BJ (cell line): ENCODE data around the gene PLBD1. TPM values are rescaled to one million over a fixed set of nuclear protein-coding genes. Genes with fewer than 3 reads are reported as not detected.

Source experiments
- CTCF ChIA-PET: fragments of 350-600 bp; formaldehyde crosslinking; extraction: SDS; loops from one replicate; lab custom pipeline; 2021; ENCODE audit warnings: antibody characterized with exemption, inconsistent platforms; lab: Yijun Ruan, JAX
- POLR2A ChIA-PET: fragments of 300-600 bp; sonication (Branson Sonifier 250); formaldehyde crosslinking; extraction: SDS; loops from one replicate; lab custom pipeline; 2021; ENCODE audit warnings: antibody characterized with exemption; lab: Charles Lee
- DNase-seq: peaks from one replicate; pipeline ENCODE4 v3.0.0-alpha.2; 2011; ENCODE audit warnings: low read depth
- H3K27me3 ChIP-seq: 2 replicates; pipeline ENCODE4 v1.6.0; 2011; ENCODE audit warnings: low read length; ENCODE audit not compliant: control insufficient read depth, insufficient read depth
- H3K36me3 ChIP-seq: 2 replicates; pipeline ENCODE4 v1.5.1; 2011; ENCODE audit warnings: low read length; ENCODE audit not compliant: control insufficient read depth, insufficient read depth
- H3K4me3 ChIP-seq: 2 replicates; pipeline ENCODE4 v1.5.1; 2011; ENCODE audit warnings: low read depth, mild to moderate bottlenecking, control low read depth, low read length
- polyA plus RNA-seq: library from polyadenylated mRNA; depleted of rRNA; stranded (reverse); fragments of >200 nt; gene quantifications from 2 replicates; pipeline ENCODE4 v1.2.3, GENCODE V29; 2011
- TF ChIP-seq, protein P1 (sequence below): IDR thresholded peaks from 2 replicates; pipeline ENCODE4 v1.5.1; 2011; ENCODE audit warnings: low read depth, mild to moderate bottlenecking, control low read depth, inconsistent platforms, low read length, moderate library complexity; ENCODE audit not compliant: insufficient read depth

PLBD1 gene
- polyA plus RNA-seq, 1 experiment, result 0.38 TPM

DNA sequence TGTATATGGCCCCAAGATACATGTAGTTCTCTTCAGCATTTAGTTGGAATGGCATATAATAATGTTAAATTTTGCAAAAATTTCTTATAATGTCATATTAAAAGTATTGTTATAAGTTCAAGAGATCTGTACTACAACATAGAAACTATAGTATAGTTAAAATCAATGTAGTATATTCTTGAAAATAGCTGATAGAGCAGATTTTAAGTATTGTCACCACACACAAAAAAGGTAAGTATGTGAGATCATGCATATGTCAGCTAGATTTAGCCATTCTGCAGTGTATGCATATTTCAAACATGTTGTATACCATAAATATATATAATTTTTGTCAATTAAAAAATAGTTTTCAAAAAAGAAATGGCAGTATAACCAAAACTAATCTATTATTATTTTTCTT is 86.5 kb downstream of the PLBD1 start:
- no peak for DNase-seq
- Histone ChIP-seq H3K27me3 (no peaks in the 10 kb centered on the region), H3K36me3 (peaks cover 12% of the 10 kb centered on the region), H3K4me3 (no peak overlapping the region)
- ChIA-PET CTCF (no interaction called here), POLR2A (no interaction called here)
- TF ChIP-seq, protein P1, sequence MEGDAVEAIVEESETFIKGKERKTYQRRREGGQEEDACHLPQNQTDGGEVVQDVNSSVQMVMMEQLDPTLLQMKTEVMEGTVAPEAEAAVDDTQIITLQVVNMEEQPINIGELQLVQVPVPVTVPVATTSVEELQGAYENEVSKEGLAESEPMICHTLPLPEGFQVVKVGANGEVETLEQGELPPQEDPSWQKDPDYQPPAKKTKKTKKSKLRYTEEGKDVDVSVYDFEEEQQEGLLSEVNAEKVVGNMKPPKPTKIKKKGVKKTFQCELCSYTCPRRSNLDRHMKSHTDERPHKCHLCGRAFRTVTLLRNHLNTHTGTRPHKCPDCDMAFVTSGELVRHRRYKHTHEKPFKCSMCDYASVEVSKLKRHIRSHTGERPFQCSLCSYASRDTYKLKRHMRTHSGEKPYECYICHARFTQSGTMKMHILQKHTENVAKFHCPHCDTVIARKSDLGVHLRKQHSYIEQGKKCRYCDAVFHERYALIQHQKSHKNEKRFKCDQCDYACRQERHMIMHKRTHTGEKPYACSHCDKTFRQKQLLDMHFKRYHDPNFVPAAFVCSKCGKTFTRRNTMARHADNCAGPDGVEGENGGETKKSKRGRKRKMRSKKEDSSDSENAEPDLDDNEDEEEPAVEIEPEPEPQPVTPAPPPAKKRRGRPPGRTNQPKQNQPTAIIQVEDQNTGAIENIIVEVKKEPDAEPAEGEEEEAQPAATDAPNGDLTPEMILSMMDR, result no peak

DNA sequence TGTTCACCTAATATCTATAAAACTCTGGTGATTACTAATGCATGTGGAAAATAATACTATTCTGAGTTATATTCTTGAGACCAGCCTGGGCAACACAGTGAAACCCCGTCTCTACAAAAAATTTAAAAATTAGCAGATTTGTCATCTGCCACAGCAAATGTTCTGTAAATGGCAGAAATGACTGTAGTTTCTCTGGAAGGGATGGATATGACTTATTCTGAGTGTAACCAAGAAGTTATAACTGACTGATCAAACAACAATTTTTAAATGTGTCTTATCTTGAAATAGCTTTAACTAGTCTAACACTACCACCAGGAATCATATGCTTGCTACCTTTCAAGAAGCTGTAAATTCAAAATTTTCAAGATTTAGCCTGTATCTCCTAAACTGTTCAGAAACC is 88.7 kb downstream of the PLBD1 start:
- ChIA-PET CTCF (no interaction called here), POLR2A (no interaction called here)
- TF ChIP-seq, protein P1, result no peak
- no peak for DNase-seq
- Histone ChIP-seq H3K36me3 (peaks cover 8% of the 10 kb centered on the region), H3K27me3 (no peaks in the 10 kb centered on the region), H3K4me3 (no peak overlapping the region)

DNA sequence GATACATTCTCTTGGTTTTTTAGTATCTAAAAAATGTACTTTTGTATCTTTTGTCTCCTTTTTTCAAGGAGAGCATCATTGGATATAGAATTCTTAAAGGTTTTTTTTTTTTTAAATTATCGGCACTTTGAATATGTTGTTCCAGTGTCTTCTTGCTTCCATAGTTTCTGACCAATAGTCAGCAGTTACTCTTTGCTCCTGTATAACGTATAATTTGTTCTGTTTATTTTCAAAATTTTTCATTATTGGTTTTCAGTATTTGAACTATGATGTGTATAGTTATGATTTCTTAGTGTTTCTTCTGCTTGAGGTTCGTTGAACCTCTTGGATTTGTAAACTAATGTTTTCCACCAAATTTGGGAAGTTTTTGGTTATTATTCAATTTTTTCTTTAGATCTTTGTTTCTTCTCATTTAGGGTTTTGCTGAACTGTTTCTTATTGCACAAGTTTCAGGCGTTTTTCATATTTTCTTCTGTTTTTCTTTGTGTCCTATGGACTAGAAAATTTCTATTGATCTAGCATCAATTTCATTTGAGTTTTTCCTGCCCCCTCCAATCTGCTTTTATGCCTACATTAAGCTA is 93.9 kb downstream of the PLBD1 start:
- TF ChIP-seq, protein P1, result no peak
- H3K27me3 ChIP-seq, result no peaks in the 10 kb centered on the region
- H3K4me3 ChIP-seq, result no peak overlapping the region
- peaks cover 7% of the 10 kb centered on the region for H3K36me3 ChIP-seq
- ChIA-PET CTCF (interaction anchor here (0.6 to 1.3 kb wide), 3 partner anchors 56 to 236 kb away, joined by 3 to 4 read pairs (median 3); no protein-coding TSS in a partner anchor), POLR2A (no interaction called here)
- no peak for DNase-seq

DNA sequence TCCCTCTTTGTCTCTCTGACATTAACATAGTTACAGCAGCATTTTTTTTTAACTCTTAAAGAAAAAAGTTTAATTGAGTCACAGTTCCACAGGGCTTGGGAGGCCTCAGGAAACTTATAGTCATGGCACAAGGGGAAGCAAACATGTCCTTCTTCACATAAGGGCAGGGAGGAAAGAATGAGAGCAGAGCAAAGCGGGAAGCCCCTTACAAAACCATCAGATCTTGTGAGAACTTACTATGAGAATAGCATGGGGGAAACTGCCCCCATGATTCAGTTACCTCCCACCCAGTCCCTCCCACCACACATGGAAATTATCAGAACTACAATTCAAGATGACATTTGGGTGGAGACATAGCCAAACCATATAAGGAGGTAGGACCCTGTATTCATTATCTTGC is 96.2 kb downstream of the PLBD1 start:
- no peaks in the 10 kb centered on the region for H3K27me3 ChIP-seq
- H3K36me3 ChIP-seq, result peaks cover 9% of the 10 kb centered on the region
- H3K4me3 ChIP-seq, result no peak overlapping the region
- DNase-seq, result no peak
- ChIA-PET POLR2A (no interaction called here), CTCF (no interaction called here)
- TF ChIP-seq, protein P1, result no peak

DNA sequence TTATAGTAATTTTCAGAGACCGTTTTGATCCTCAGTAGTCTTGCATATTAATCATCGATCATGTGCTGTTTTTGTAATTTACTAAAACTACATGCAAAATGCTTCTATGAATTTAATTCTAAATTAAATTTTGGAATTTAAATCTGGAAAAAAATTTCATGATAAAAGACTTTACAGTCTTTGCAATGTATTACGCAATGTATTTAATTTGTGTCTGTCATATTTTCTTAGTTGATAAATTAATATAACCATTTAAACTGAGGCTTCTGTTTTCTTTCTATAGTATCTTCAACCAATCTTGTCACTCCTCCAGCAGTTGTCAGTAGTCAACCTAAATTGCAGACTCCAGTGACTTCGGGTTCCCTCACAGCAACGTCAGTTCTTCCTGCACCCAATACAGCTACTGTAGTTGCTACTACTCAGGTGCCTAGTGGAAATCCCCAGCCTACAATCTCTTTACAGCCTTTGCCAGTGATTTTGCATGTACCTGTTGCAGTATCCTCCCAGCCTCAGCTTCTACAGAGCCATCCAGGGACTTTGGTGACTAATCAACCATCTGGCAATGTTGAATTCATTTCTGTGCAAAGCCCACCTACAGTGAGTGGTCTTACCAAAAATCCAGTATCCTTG is 107.4 kb downstream of the PLBD1 start:
- DNase-seq, result no peak
- H3K27me3 ChIP-seq, result no peaks in the 10 kb centered on the region
- TF ChIP-seq, protein P1, result no peak
- no peak overlapping the region for H3K4me3 ChIP-seq
- ChIA-PET POLR2A (no interaction called here), CTCF (no interaction called here)
- peaks cover 5% of the 10 kb centered on the region for H3K36me3 ChIP-seq
